Measurements from ENCODE around the gene CWC15.

- no peak for TF ChIP-seq CTCF (conservative IDR thresholded peaks at IDR 0.05; ENCODE audit: low read depth, low read length)
- no peak for TF ChIP-seq EZH2 (IDR thresholded peaks at IDR 0.05; ENCODE audit: low read length, unreplicated experiment)
- no peak for TF ChIP-seq EZH2phosphoT487 (IDR thresholded peaks at IDR 0.05; ENCODE audit: borderline replicate concordance, low read length)
These were observed 32.3 kb upstream of the CWC15 start for GRCh38 chr11:95005642-95006041.
